K562 (cell line): Measurements from ENCODE around the gene SPECC1L. TPM values are rescaled to one million over a fixed set of nuclear protein-coding genes. Genes with fewer than 3 reads are reported as not detected.

Experiments
- ASH1L ChIP-seq: fragments of 450-650 bp; IDR thresholded peaks from 2 replicates; pipeline ENCODE4 v1.6.1; 2018; ENCODE audit warnings: borderline replicate concordance, mild to moderate bottlenecking, low read depth; ENCODE audit not compliant: partially characterized antibody
- ELF4 ChIP-seq: fragments of 450-650 bp; formaldehyde crosslinking; IDR thresholded peaks from 2 replicates; pipeline ENCODE4 v1.4.0; 2022; ENCODE audit warnings: missing genetic modification characterization
- ZNF407 ChIP-seq: fragments of 450-650 bp; IDR thresholded peaks from 2 replicates; pipeline ENCODE4 v1.6.1; 2016; ENCODE audit warnings: low read depth
- polyA plus RNA-seq, 8 experiments: library from polyadenylated mRNA; depleted of rRNA in 4 of 8; stranded (reverse) in 5 of 8; unstranded in 3 of 8; fragments of >200 nt; fragmentation: Nextera tagmentation in 2 of 8; fragmentation: Illumina TruSeq in 1 of 8; extraction: Ambion mirVana in 2 of 8; extraction: Trizol in 1 of 8; gene quantifications; 2 replicates each; pipeline versions ENCODE4 v1.2.1 to v1.2.3, GENCODE V29; 2011 to 2014; ENCODE audit warnings: inconsistent platforms in 1 of 8, missing spikeins in 1 of 8
- total RNA-seq, 7 experiments: library from RNA; depleted of rRNA in 6 of 7; stranded (reverse); fragments of >200 nt in 6 of 7; fragmentation: Illumina TruSeq in 2 of 7; extraction: Trizol in 2 of 7; gene quantifications; 2 replicates each; pipeline versions ENCODE4 v1.2.1 to v1.2.3, GENCODE V29; 2011 to 2021; ENCODE audit warnings: low replicate concordance in 1 of 7

The SPECC1L gene
- total and polyA plus RNA-seq, 9 of the 15 experiments (the other 6 are each of a cell fraction or from before 2014, with no cell fraction given) = 1.4 to 27.9 (median 14.5) TPM

- TF ChIP-seq ZNF407 = no peak
- no peak for TF ChIP-seq ELF4
- TF ChIP-seq ASH1L = no peak
These were observed 32.0 kb downstream of the SPECC1L start (continued) for GRCh38 chr22:24302591-24302990.
